Sigmoid colon (tissue), 4 donors: ENCODE data around the gene ANOS1.

Experiments used
- CTCF ChIP-seq, 4 experiments: fragments of 450-650 bp in 3 of 4; fragments of 200-600 bp in 1 of 4; IDR thresholded peaks; one replicate each; pipeline ENCODE4 v1.5.1; 2016 to 2019; ENCODE audit warnings: antibody characterized with exemption in 4 of 4, mild to moderate bottlenecking in 3 of 4, moderate library complexity in 2 of 4
- POLR2AphosphoS5 ChIP-seq, 4 donors: sonication (generic); formaldehyde crosslinking; IDR thresholded peaks; one replicate each; pipeline ENCODE4 v1.6.1; 2017; ENCODE audit warnings: antibody characterized with exemption in 4 of 4

- TF ChIP-seq CTCF (IDR thresholded peaks at IDR 0.05) (no peak), POLR2AphosphoS5 (IDR thresholded peaks at IDR 0.05) (no peak)
Measured at GRCh38 chrX:8636497-8636896, 95.4 kb downstream of the ANOS1 start.
